GM12875 (cell line): Measurements from ENCODE around the gene RBBP7.

Experiments used
- H3K4me3 ChIP-seq: one replicate; pipeline ENCODE4 v1.5.1; 2011; ENCODE audit warnings: low read depth, low read length, control low read depth
- TF ChIP-seq, protein P1 (sequence below): IDR thresholded peaks from 2 replicates; pipeline ENCODE4 v1.5.1; 2011; ENCODE audit warnings: low read depth, mild to moderate bottlenecking, control low read depth, inconsistent platforms, low read length, moderate library complexity, borderline replicate concordance; ENCODE audit not compliant: insufficient read depth

Gene RBBP7

DNA sequence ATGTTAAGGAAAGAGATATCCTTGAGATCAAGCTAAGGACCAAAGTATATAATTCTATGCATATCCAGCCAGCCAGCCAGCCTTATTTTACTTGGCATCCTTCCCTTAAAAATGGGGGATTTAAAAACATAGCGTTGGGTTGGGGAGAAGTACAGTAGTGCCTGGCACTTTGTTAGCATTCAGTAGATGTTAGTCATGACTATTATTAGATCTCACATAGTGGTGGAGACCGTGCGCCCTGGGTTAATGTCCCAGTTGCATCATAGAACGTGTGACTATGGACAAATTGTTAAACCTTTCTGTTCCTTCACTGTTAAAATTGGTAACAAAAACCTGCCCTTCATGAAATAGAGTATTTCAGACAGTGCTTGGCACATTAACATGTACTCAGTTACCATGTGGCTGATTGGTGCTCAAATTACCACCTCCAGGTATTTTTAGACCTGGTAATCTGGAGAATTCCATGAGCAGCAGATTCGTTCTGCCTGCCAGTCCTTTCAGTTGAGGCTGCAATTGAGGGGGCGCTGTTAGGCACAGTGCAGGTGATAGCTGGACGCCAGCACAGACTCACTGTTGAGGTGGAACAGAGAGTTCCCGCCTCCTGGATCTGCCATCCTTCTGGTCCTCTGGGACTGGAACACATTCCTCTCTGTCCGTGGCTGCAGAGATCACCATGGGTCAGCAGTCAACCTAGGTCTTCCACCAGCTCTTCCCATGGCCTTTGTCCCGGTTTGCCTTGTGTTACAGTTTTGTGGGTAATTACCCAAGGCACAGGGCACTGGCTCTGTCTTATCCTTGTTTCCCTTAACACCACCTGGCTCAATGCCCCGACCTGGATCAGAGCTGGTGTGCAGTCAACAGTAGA is 31.7 kb downstream of the RBBP7 start:
- H3K4me3 ChIP-seq = no peak overlapping the region
- TF ChIP-seq, protein P1, sequence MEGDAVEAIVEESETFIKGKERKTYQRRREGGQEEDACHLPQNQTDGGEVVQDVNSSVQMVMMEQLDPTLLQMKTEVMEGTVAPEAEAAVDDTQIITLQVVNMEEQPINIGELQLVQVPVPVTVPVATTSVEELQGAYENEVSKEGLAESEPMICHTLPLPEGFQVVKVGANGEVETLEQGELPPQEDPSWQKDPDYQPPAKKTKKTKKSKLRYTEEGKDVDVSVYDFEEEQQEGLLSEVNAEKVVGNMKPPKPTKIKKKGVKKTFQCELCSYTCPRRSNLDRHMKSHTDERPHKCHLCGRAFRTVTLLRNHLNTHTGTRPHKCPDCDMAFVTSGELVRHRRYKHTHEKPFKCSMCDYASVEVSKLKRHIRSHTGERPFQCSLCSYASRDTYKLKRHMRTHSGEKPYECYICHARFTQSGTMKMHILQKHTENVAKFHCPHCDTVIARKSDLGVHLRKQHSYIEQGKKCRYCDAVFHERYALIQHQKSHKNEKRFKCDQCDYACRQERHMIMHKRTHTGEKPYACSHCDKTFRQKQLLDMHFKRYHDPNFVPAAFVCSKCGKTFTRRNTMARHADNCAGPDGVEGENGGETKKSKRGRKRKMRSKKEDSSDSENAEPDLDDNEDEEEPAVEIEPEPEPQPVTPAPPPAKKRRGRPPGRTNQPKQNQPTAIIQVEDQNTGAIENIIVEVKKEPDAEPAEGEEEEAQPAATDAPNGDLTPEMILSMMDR = no peak

DNA sequence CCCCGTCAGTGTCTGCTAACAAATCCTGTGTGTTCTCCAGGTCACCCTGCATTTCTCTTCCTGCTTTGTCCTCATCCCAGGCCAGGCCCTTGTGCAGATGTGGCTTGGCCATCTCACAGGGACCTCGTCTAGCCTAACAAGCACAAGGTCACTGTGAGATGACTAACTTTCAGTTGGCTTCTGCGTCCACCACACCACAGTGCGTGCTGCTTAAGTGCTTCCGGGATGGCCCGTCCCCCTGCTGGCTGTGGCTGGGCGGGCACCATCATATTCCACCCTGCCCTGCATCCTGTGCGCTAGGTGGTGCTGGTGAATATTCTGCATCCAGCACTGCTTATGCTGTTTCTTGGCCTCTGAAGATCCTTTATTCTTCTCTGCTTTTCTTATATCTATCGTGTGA is 33.8 kb downstream of the RBBP7 start:
- TF ChIP-seq, protein P1 = peak; percentile 62; the same call in 1 of the 2 replicates

DNA sequence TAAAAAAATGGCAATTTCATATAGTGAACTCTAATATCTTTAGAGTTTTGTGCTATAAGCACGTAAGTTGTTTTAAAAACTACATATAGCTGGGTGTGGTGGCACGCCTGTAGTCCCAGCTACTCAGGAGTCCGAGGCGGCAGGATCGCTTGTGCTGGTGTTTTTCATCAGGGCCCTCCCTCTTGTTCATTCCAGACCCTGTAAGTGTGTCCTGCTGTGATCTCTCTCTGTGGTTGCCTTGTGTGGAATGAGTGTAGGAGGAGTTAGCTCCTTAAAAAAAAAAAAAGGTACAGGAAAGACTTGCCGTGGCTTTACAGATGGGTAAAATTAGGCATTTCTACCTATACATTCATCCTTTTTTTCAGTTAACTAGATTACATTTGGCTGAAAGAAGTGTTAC is 35.4 kb downstream of the RBBP7 start:
- H3K4me3 ChIP-seq = no peak overlapping the region
- TF ChIP-seq, protein P1 = no peak

More for the DNA sequence above, 33.8 kb downstream of the RBBP7 start:
- no peak overlapping the region for H3K4me3 ChIP-seq

DNA sequence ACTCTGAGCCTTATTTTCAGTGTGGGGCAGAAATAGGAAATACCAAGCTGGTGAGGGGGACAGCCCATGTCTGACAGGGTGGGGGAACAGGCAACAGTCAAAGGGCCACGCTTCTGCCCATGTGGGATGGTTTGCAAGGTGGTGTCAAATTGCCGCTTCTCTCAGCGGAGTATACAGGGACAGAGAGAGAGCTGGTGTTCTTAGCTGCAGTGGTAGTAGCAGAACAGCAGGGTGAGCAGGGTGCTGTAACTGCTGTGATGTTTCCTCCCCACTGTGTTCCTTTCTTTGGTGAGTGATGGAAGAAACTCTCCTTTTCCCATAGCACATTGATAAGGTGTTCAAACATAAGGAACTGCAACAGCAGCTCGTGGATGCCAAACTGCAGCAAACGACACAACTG is 37.9 kb downstream of the RBBP7 start:
- H3K4me3 ChIP-seq = no peak overlapping the region
- TF ChIP-seq, protein P1 = no peak

DNA sequence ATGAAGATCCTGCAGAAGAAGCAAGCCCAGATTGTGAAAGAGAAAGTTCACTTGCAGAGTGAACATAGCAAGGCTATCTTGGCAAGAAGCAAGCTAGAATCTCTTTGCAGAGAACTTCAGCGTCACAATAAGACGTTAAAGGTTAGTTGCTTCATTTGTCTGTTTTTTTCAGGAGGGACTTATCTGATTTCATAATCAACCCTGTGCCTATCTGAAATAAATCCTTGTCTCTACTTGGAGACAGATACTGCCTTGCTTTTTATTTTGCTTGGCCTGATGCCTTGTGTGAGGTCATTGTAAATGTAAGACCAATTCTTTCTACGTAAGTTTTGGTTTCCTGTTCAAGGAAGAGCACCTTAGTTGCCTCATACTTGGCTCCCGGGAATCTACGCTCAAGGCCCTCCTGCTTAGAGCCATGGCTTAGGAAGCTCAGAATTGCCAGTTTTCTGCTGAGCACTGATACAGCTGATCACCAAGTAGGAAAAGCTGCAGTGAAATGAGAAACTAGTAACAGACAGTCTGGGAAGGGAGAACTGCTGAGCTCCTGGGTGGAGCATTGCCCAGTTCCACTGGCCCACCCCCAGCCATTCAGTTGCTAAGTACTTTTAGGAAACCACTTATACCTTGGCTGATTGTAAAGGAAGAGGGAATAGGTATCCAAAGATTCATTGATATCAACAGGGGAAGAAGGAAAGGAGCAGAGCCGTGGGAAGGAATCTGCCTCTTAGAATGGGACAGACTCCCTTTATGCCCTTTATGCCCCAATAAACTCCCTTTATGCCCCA is 41.8 kb downstream of the RBBP7 start:
- TF ChIP-seq, protein P1 = no peak
- H3K4me3 ChIP-seq = no peak overlapping the region

DNA sequence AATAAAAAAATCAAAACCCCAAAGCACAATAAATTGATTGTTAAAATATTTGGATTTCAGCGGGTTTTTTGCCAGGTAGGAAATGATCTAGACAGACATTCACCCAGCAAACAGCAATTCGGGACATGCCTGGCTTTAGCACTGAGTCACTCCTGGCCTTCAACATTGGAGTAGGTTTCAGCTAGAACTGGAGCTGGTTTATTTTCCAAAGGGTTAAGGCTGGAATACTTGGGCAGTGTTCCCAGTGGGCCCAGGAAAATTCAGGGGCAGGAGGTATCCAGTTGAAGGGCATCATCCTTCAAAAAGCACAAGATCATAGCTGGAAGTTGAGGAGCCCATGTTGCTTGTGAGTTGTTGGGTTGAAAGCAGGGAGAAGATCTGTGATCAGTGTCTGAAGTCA is 42.9 kb downstream of the RBBP7 start:
- H3K4me3 ChIP-seq = no peak overlapping the region
- TF ChIP-seq, protein P1 = no peak
